SU-DHL-6 (cell line): ENCODE measurements around the gene RFC2.

Experiments used
- H2AFZ ChIP-seq: fragments of 200-600 bp; sonication (generic); 2 replicates; pipeline ENCODE4 v1.6.1; 2014; ENCODE audit warnings: low read depth, mild to moderate bottlenecking, moderate library complexity, mixed read lengths, antibody characterized with exemption, low read length; ENCODE audit not compliant: severe bottlenecking
- H3F3A ChIP-seq: fragments of 200-600 bp; shearing (Covaris generic); 2 replicates; pipeline ENCODE4 v1.6.0; 2016; ENCODE audit warnings: antibody characterized with exemption, mild to moderate bottlenecking; ENCODE audit not compliant: insufficient read depth
- H3K27ac ChIP-seq: fragments of 200-600 bp; sonication (generic); 2 replicates; pipeline ENCODE4 v1.5.1; 2016; ENCODE audit warnings: low read depth, mild to moderate bottlenecking, low read length, moderate library complexity, mixed read lengths
- H3K27me3 ChIP-seq: fragments of 200-600 bp; sonication (generic), shearing (Covaris generic); 2 replicates; pipeline ENCODE4 v1.6.0; 2014; ENCODE audit warnings: mild to moderate bottlenecking, low read length
- H3K36me3 ChIP-seq: fragments of 200-600 bp; sonication (generic); 2 replicates; pipeline ENCODE4 v1.6.1; 2014; ENCODE audit warnings: mild to moderate bottlenecking, low read length, mixed read lengths
- H3K4me2 ChIP-seq: fragments of 300-600, 200-600 bp; shearing (Covaris generic), sonication (generic); 2 replicates; pipeline ENCODE4 v1.6.0; 2014; ENCODE audit warnings: low read length, low read depth, mild to moderate bottlenecking; ENCODE audit not compliant: poor library complexity, severe bottlenecking
- H3K4me3 ChIP-seq: fragments of 200-600 bp; sonication (generic); 2 replicates; pipeline ENCODE4 v1.5.1; 2014; ENCODE audit warnings: antibody characterized with exemption, low read length, mild to moderate bottlenecking, mixed read lengths; ENCODE audit not compliant: insufficient read depth, poor library complexity, severe bottlenecking
- H3K79me2 ChIP-seq: fragments of 200-600 bp; sonication (generic); 2 replicates; pipeline ENCODE4 v1.6.1; 2014; ENCODE audit warnings: mild to moderate bottlenecking, low read length, moderate library complexity; ENCODE audit not compliant: insufficient read depth
- H3K9ac ChIP-seq: fragments of 200-600 bp; sonication (generic); 2 replicates; pipeline ENCODE4 v1.7.0; 2014; ENCODE audit warnings: mild to moderate bottlenecking, low read length
- H3K9me2 ChIP-seq: fragments of 200-600 bp; sonication (generic); replicated peaks from 2 replicates; pipeline ENCODE4 v1.6.1; 2014; ENCODE audit warnings: low read length; ENCODE audit not compliant: insufficient read depth
- H3K9me3 ChIP-seq: fragments of 200-600 bp; sonication (generic); 2 replicates; pipeline ENCODE4 v1.6.1; 2014; ENCODE audit warnings: low read length, mixed read lengths; ENCODE audit not compliant: insufficient read depth
- H4K20me1 ChIP-seq: fragments of 200-600 bp; sonication (generic); 2 replicates; pipeline ENCODE4 v1.6.1; 2014; ENCODE audit warnings: low read depth, mild to moderate bottlenecking, antibody characterized with exemption, low read length, moderate library complexity, mixed read lengths
- CTCF ChIP-seq: fragments of 200-600 bp; sonication (generic); IDR thresholded peaks from one replicate; pipeline ENCODE4 v1.5.1; 2017; ENCODE audit warnings: antibody characterized with exemption, mild to moderate bottlenecking, low read length, moderate library complexity; ENCODE audit not compliant: insufficient read depth, poor library complexity, severe bottlenecking
- EZH2phosphoT487 ChIP-seq: fragments of 200-600 bp; sonication (generic), shearing (Covaris generic); conservative IDR thresholded peaks from 2 replicates; pipeline ENCODE4 v1.6.1; 2018; ENCODE audit warnings: mild to moderate bottlenecking, antibody characterized with exemption, low read length, moderate library complexity, mixed read lengths

Gene RFC2

DNA sequence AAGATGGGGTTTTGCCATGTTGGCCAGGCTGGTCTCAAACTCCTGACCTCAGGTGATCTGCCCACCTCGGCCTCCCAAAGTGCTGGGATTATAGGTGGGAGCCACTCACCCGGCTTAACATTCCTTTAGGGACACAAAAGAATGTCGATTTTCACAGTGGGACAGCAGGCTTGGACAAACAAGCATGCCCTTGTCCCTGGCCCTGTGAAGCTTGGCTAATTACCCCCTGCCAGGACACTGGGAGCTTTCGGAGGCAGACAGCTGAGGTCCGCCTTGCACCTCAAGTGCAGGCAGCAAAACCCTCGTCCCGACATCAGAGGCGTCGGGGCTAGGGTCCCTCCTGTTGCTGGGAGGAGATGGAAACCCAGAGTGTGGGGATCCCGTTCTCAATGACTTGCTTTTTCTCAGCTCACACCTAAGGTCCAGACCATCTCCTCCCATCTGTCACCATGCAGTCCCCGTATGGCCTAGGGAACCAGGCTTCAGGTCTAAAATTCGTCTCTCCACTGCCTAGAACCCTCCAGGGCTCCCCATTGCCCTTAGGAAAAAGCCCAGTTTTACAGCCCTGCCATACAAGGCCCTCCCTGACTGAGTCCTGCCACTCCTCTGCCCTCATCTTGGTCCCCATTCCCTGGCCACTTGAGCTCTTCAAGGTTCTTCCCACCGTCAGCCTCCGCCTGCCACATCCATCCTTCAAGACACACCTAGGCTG lies 28.7 kb upstream of the RFC2 start:
- H3K4me2 ChIP-seq: no peak overlapping the region
- H3K27ac ChIP-seq: no peak overlapping the region
- no peak overlapping the region for H2AFZ ChIP-seq
- no peak overlapping the region for H3K4me3 ChIP-seq
- H3K9me2 ChIP-seq: no peaks in the 10 kb centered on the region
- no peak for TF ChIP-seq EZH2phosphoT487
- no peak for TF ChIP-seq CTCF
- no peaks in the 10 kb centered on the region for H3K79me2 ChIP-seq
- no peaks in the 10 kb centered on the region for H3K27me3 ChIP-seq
- no peaks in the 10 kb centered on the region for H4K20me1 ChIP-seq
- H3K36me3 ChIP-seq: no peaks in the 10 kb centered on the region
- no peak overlapping the region for H3K9ac ChIP-seq
- no peaks in the 10 kb centered on the region for H3K9me3 ChIP-seq
- no peaks in the 10 kb centered on the region for H3F3A ChIP-seq

- Histone ChIP-seq H3K27ac (no peak overlapping the region), H3K9me3 (no peaks in the 10 kb centered on the region), H3K4me2 (no peak overlapping the region), H3K9me2 (no peaks in the 10 kb centered on the region), H3K9ac (no peak overlapping the region), H3K27me3 (no peaks in the 10 kb centered on the region), H3K36me3 (no peaks in the 10 kb centered on the region), H2AFZ (no peak overlapping the region), H3F3A (no peaks in the 10 kb centered on the region), H3K79me2 (no peaks in the 10 kb centered on the region), H4K20me1 (no peaks in the 10 kb centered on the region), H3K4me3 (no peak overlapping the region)
- no peak for TF ChIP-seq CTCF
- no peak for TF ChIP-seq EZH2phosphoT487
Measured at GRCh38 chr7:74280985-74281384, 26.8 kb upstream of the RFC2 start.

- TF ChIP-seq CTCF (no peak), EZH2phosphoT487 (no peak)
- Histone ChIP-seq H4K20me1 (no peaks in the 10 kb centered on the region), H3K9me2 (no peaks in the 10 kb centered on the region), H3K36me3 (no peaks in the 10 kb centered on the region), H3K4me3 (no peak overlapping the region), H3F3A (no peaks in the 10 kb centered on the region), H2AFZ (no peak overlapping the region), H3K79me2 (no peaks in the 10 kb centered on the region), H3K27me3 (no peaks in the 10 kb centered on the region), H3K9ac (no peak overlapping the region), H3K27ac (no peak overlapping the region), H3K9me3 (no peaks in the 10 kb centered on the region), H3K4me2 (no peak overlapping the region)
Measured at GRCh38 chr7:74277636-74278035, 23.4 kb upstream of the RFC2 start.
